ENCODE measurements around the gene MYO18B.

DNA sequence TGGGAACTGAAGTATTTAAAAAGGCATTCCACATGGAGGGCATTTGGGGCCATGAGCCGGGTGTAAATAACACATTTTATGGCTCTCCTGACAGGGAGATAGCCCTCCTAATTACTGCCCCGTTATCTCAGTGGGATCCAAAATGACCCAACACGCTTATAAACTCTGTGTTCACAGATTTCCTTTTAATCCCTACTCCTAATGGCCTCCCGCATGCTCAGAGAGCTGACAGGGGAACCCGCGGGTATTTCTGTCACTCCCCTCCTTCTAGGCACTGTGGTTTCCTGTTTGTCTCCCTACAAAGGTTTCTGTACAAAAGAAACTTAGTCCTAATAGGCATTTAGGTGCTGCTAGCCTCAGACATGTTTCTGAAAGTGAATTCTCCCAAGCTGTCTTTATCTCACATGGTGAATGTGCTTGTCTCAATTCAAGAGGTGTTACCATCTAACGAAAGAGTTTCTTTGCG lies 224.5 kb downstream of the MYO18B start:
- TF ChIP-seq POLR2A (IDR thresholded peaks at IDR 0.05; ENCODE audit: low read depth, low read length) (no peak), POLR2AphosphoS5 (IDR thresholded peaks at IDR 0.05; ENCODE audit: low read depth, low read length) (no peak), PAX5 (IDR thresholded peaks at IDR 0.05; ENCODE audit: insufficient read depth, low read length, severe bottlenecking) (no peak)
